ENCODE data around the gene CCDC201.
"Not testable (repeated sequence)": the region's sequence is repeated elsewhere in the genome, so short reads cannot be mapped to it uniquely, and the experiment has no call there.

The CCDC201 gene

GRCh38 chr7:45881280-45881758, 8.4 kb upstream of the CCDC201 start:
- no peak for DNase-seq
- in situ Hi-C loops (cut with HindIII; ENCODE audit: low pct_ligation_motif_present, low pct_unique_long_range_greater_than_20kb, low sequenced_read_pairs) = no loop called here

- DNase-seq = no peak
- in situ Hi-C loops (cut with HindIII; ENCODE audit: low pct_ligation_motif_present, low pct_unique_long_range_greater_than_20kb, low sequenced_read_pairs) = no loop called here
Measured at GRCh38 chr7:45880433-45880860, 7.6 kb upstream of the CCDC201 start.

GRCh38 chr7:45878457-45879144, 5.7 kb upstream of the CCDC201 start:
- DNase-seq = no peak
- in situ Hi-C loops (cut with HindIII; ENCODE audit: low pct_ligation_motif_present, low pct_unique_long_range_greater_than_20kb, low sequenced_read_pairs) = no loop called here

- in situ Hi-C loops (cut with HindIII; ENCODE audit: low pct_ligation_motif_present, low pct_unique_long_range_greater_than_20kb, low sequenced_read_pairs) = no loop called here
- DNase-seq = no peak
Measured at GRCh38 chr7:45876519-45876918, 3.6 kb upstream of the CCDC201 start.

- peak; percentile 28 for DNase-seq
- in situ Hi-C loops (cut with HindIII; ENCODE audit: low pct_ligation_motif_present, low pct_unique_long_range_greater_than_20kb, low sequenced_read_pairs) = no loop called here
Measured at GRCh38 chr7:45874408-45875131, 1.7 kb upstream of the CCDC201 start.

- in situ Hi-C loops (cut with HindIII; ENCODE audit: low pct_ligation_motif_present, low pct_unique_long_range_greater_than_20kb, low sequenced_read_pairs) = no loop called here
- DNase-seq = no peak
Measured at GRCh38 chr7:45873355-45873754, 473 bp upstream of the CCDC201 start.

GRCh38 chr7:45872116-45873034, 507 bp downstream of the CCDC201 start:
- in situ Hi-C loops (cut with HindIII; ENCODE audit: low pct_ligation_motif_present, low pct_unique_long_range_greater_than_20kb, low sequenced_read_pairs) = no loop called here
- DNase-seq = peak; percentile 26

- in situ Hi-C loops (cut with HindIII; ENCODE audit: low pct_ligation_motif_present, low pct_unique_long_range_greater_than_20kb, low sequenced_read_pairs) = no loop called here
- DNase-seq = no peak
Measured at GRCh38 chr7:45869426-45869825, 3.5 kb downstream of the CCDC201 start.

- no peak for DNase-seq
- in situ Hi-C loops (cut with HindIII; ENCODE audit: low pct_ligation_motif_present, low pct_unique_long_range_greater_than_20kb, low sequenced_read_pairs) = no loop called here
Measured at GRCh38 chr7:45867471-45867870, 5.4 kb downstream of the CCDC201 start.

- in situ Hi-C loops (cut with HindIII; ENCODE audit: low pct_ligation_motif_present, low pct_unique_long_range_greater_than_20kb, low sequenced_read_pairs) = no loop called here
Measured at GRCh38 chr7:45865594-45866410, 7.1 kb downstream of the CCDC201 start.

GRCh38 chr7:45863715-45864114, 9.2 kb downstream of the CCDC201 start:
- in situ Hi-C loops (cut with HindIII; ENCODE audit: low pct_ligation_motif_present, low pct_unique_long_range_greater_than_20kb, low sequenced_read_pairs) = no loop called here
- DNase-seq = no peak

More at GRCh38 chr7:45865594-45866410, 7.1 kb downstream of the CCDC201 start:
- DNase-seq = no peak

- in situ Hi-C loops (cut with HindIII; ENCODE audit: low pct_ligation_motif_present, low pct_unique_long_range_greater_than_20kb, low sequenced_read_pairs); DNase-seq: not testable (repeated sequence)
Measured at GRCh38 chr7:45856888-45857287, 16.0 kb downstream of the CCDC201 start.

GRCh38 chr7:45855680-45856079, 17.2 kb downstream of the CCDC201 start:
- in situ Hi-C loops (cut with HindIII; ENCODE audit: low pct_ligation_motif_present, low pct_unique_long_range_greater_than_20kb, low sequenced_read_pairs); DNase-seq: not testable (repeated sequence)

GRCh38 chr7:45853491-45853890, 19.4 kb downstream of the CCDC201 start:
- in situ Hi-C loops (cut with HindIII; ENCODE audit: low pct_ligation_motif_present, low pct_unique_long_range_greater_than_20kb, low sequenced_read_pairs); DNase-seq: not testable (repeated sequence)

- in situ Hi-C loops (cut with HindIII; ENCODE audit: low pct_ligation_motif_present, low pct_unique_long_range_greater_than_20kb, low sequenced_read_pairs); DNase-seq: not testable (repeated sequence)
Measured at GRCh38 chr7:45852984-45853383, 19.9 kb downstream of the CCDC201 start.

- in situ Hi-C loops (cut with HindIII; ENCODE audit: low pct_ligation_motif_present, low pct_unique_long_range_greater_than_20kb, low sequenced_read_pairs); DNase-seq: not testable (repeated sequence)
Measured at GRCh38 chr7:45848734-45849133, 24.1 kb downstream of the CCDC201 start.

GRCh38 chr7:45846536-45846935, 26.3 kb downstream of the CCDC201 start:
- DNase-seq; in situ Hi-C loops (cut with HindIII; ENCODE audit: low pct_ligation_motif_present, low pct_unique_long_range_greater_than_20kb, low sequenced_read_pairs): not testable (repeated sequence)
